SK-N-SH treated with all-trans-retinoic acid at 6 μM for 48 hours (cell line): ENCODE data around the gene CSNK1G3.

ENCODE experiments used
- ATAC-seq: fragments of 200-7000 bp; cut with Tn5 transposase; 3 replicates; pipeline ENCODE4 v1.9.1; 2020; ENCODE audit warnings: mild to moderate bottlenecking, moderate library complexity
- ARNTL ChIP-seq: fragments of 450-650 bp; formaldehyde crosslinking; IDR thresholded peaks from 2 replicates; pipeline ENCODE4 v1.5.0; 2020; ENCODE audit warnings: low read depth, mild to moderate bottlenecking, moderate library complexity, borderline replicate concordance
- BACH2 ChIP-seq: fragments of 250-450 bp; sonication (Bioruptor Pico); IDR thresholded peaks from 2 replicates; pipeline ENCODE4 v1.9.0; 2021; ENCODE audit warnings: mild to moderate bottlenecking, borderline replicate concordance
- CREB5 ChIP-seq: fragments of 250-450 bp; sonication (Bioruptor Pico); IDR thresholded peaks from 2 replicates; pipeline ENCODE4 v1.5.1; 2020; ENCODE audit warnings: low read depth, mild to moderate bottlenecking, moderate library complexity
- CSDC2 ChIP-seq: fragments of 250-450 bp; sonication (Bioruptor Pico); IDR thresholded peaks from 2 replicates; pipeline ENCODE4 v1.5.0; 2020; ENCODE audit warnings: mild to moderate bottlenecking, moderate library complexity
- CSRNP3 ChIP-seq: fragments of 250-450 bp; sonication (Bioruptor Pico); IDR thresholded peaks from 2 replicates; pipeline ENCODE4 v1.5.1; 2021; ENCODE audit warnings: mild to moderate bottlenecking, moderate library complexity
- ESRRG ChIP-seq: fragments of 250-450 bp; sonication (Bioruptor Pico); IDR thresholded peaks from 2 replicates; pipeline ENCODE4 v1.6.1; 2021; ENCODE audit warnings: mild to moderate bottlenecking
- GLIS3 ChIP-seq: fragments of 250-450 bp; sonication (Bioruptor Pico); IDR thresholded peaks from 2 replicates; pipeline ENCODE4 v1.5.0; 2020; ENCODE audit warnings: mild to moderate bottlenecking, moderate library complexity
- ISL1 ChIP-seq: fragments of 250-450 bp; sonication (Bioruptor Pico); IDR thresholded peaks from 2 replicates; pipeline ENCODE4 v2.1.2; 2022; ENCODE audit warnings: mild to moderate bottlenecking, moderate library complexity
- PPARA ChIP-seq: fragments of 250-450 bp; sonication (Bioruptor Pico); IDR thresholded peaks from 2 replicates; pipeline ENCODE4 v1.5.0; 2020; ENCODE audit warnings: mild to moderate bottlenecking, borderline replicate concordance
- RARB ChIP-seq: fragments of 250-450 bp; sonication (Bioruptor Pico); IDR thresholded peaks from 2 replicates; pipeline ENCODE4 v1.8.0; 2021; ENCODE audit warnings: mild to moderate bottlenecking, moderate library complexity
- SNAI2 ChIP-seq: fragments of 250-450 bp; sonication (Bioruptor Pico); IDR thresholded peaks from 2 replicates; pipeline ENCODE4 v1.5.0; 2020; ENCODE audit warnings: mild to moderate bottlenecking, moderate library complexity
- TCF4 ChIP-seq: fragments of 250-450 bp; sonication (Bioruptor Pico); IDR thresholded peaks from 2 replicates; pipeline ENCODE4 v1.8.0; 2021; ENCODE audit warnings: mild to moderate bottlenecking, moderate library complexity, borderline replicate concordance
- TOX ChIP-seq: fragments of 250-450 bp; sonication (Bioruptor Pico); IDR thresholded peaks from 2 replicates; pipeline ENCODE4 v1.8.0; 2021; ENCODE audit warnings: mild to moderate bottlenecking, moderate library complexity, borderline replicate concordance
- ZC3H10 ChIP-seq: fragments of 250-450 bp; sonication (Bioruptor Pico); IDR thresholded peaks from 2 replicates; pipeline ENCODE4 v1.5.1; 2021; ENCODE audit warnings: mild to moderate bottlenecking, moderate library complexity
- ZFP3 ChIP-seq: fragments of 250-450 bp; sonication (Bioruptor Pico); IDR thresholded peaks from 2 replicates; pipeline ENCODE4 v1.5.0; 2020; ENCODE audit warnings: mild to moderate bottlenecking, moderate library complexity
- ZFP30 ChIP-seq: fragments of 450-650 bp; formaldehyde crosslinking; IDR thresholded peaks from 2 replicates; pipeline ENCODE4 v1.5.0; 2022; ENCODE audit warnings: mild to moderate bottlenecking, moderate library complexity
- ZNF70 ChIP-seq: fragments of 450-650 bp; formaldehyde crosslinking; IDR thresholded peaks from 2 replicates; pipeline ENCODE4 v1.5.0; 2020; ENCODE audit warnings: mild to moderate bottlenecking, moderate library complexity
- TF ChIP-seq, protein P1 (sequence below): fragments of 250-450 bp; sonication (Bioruptor Pico); IDR thresholded peaks from 2 replicates; pipeline ENCODE4 v1.5.0; 2020; ENCODE audit warnings: mild to moderate bottlenecking, moderate library complexity
- TF ChIP-seq, protein P2 (sequence below): fragments of 250-450 bp; sonication (Bioruptor Pico); IDR thresholded peaks from 2 replicates; pipeline ENCODE4 v1.8.0; 2020; ENCODE audit warnings: mild to moderate bottlenecking, moderate library complexity, borderline replicate concordance

The CSNK1G3 gene

DNA sequence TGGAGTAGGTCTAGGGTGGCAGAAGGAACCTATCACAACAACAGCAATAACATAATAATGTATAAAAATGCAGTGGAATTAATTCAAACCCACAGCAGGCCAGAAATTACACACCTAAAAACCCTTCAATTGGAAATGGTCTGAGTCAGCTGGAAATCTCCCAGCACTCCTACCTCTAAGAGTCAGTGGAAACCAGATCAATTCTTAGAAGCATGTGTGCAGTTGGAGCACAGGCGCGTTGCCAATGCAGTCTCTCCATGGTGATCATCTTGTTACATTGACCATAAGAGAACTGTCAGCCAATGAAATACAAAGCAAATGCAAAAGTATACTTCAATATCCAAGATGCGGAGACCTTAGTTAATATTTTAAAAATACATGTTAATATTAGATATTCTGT lies 15.1 kb upstream of the CSNK1G3 start (continued):
- TF ChIP-seq ZFP3 (CRISPR knock-in tag) (no peak), ZFP30 (CRISPR knock-in tag) (no peak), TOX (CRISPR knock-in tag) (no peak), BACH2 (CRISPR knock-in tag) (no peak), RARB (CRISPR knock-in tag) (no peak)
- TF ChIP-seq, protein P1, sequence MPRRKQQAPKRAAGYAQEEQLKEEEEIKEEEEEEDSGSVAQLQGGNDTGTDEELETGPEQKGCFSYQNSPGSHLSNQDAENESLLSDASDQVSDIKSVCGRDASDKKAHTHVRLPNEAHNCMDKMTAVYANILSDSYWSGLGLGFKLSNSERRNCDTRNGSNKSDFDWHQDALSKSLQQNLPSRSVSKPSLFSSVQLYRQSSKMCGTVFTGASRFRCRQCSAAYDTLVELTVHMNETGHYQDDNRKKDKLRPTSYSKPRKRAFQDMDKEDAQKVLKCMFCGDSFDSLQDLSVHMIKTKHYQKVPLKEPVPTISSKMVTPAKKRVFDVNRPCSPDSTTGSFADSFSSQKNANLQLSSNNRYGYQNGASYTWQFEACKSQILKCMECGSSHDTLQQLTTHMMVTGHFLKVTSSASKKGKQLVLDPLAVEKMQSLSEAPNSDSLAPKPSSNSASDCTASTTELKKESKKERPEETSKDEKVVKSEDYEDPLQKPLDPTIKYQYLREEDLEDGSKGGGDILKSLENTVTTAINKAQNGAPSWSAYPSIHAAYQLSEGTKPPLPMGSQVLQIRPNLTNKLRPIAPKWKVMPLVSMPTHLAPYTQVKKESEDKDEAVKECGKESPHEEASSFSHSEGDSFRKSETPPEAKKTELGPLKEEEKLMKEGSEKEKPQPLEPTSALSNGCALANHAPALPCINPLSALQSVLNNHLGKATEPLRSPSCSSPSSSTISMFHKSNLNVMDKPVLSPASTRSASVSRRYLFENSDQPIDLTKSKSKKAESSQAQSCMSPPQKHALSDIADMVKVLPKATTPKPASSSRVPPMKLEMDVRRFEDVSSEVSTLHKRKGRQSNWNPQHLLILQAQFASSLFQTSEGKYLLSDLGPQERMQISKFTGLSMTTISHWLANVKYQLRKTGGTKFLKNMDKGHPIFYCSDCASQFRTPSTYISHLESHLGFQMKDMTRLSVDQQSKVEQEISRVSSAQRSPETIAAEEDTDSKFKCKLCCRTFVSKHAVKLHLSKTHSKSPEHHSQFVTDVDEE (CRISPR knock-in tag) = no peak

- ATAC-seq = no peak
- TF ChIP-seq BACH2 (CRISPR knock-in tag) (no peak), TCF4 (CRISPR knock-in tag) (no peak), ZC3H10 (CRISPR knock-in tag) (no peak), ZNF70 (CRISPR knock-in tag) (no peak), CREB5 (CRISPR knock-in tag) (no peak), PPARA (CRISPR knock-in tag) (no peak), CSDC2 (CRISPR knock-in tag) (no peak), SNAI2 (CRISPR knock-in tag) (no peak), ESRRG (CRISPR knock-in tag) (no peak)
- TF ChIP-seq, protein P2, sequence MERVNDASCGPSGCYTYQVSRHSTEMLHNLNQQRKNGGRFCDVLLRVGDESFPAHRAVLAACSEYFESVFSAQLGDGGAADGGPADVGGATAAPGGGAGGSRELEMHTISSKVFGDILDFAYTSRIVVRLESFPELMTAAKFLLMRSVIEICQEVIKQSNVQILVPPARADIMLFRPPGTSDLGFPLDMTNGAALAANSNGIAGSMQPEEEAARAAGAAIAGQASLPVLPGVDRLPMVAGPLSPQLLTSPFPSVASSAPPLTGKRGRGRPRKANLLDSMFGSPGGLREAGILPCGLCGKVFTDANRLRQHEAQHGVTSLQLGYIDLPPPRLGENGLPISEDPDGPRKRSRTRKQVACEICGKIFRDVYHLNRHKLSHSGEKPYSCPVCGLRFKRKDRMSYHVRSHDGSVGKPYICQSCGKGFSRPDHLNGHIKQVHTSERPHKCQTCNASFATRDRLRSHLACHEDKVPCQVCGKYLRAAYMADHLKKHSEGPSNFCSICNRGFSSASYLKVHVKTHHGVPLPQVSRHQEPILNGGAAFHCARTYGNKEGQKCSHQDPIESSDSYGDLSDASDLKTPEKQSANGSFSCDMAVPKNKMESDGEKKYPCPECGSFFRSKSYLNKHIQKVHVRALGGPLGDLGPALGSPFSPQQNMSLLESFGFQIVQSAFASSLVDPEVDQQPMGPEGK (CRISPR knock-in tag) = no peak
Measured at GRCh38 chr5:123500471-123500870, 11.5 kb upstream of the CSNK1G3 start.

DNA sequence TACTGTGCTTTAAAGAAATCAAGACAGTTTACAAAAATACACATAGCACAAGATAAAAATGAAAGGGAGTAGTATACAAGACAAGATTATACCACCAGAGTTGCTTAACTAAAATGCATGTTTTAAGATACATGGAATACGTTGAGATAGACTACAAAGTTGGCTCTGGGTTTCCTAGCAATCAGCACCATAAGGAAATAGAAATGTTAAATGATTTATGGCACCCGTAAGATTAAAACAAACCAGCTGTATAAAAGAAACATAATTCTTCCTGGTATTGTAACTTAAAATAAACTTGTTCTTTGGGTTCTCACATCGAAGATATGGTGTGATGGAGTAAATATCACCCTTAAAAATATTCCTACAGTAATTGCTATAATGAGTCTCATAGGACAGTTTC lies 9.9 kb upstream of the CSNK1G3 start:
- TF ChIP-seq SNAI2 (CRISPR knock-in tag) = no peak
- no peak for TF ChIP-seq CSRNP3 (CRISPR knock-in tag)
- TF ChIP-seq ZFP3 (CRISPR knock-in tag) = no peak
- TF ChIP-seq ISL1 (CRISPR knock-in tag) = no peak
- no peak for TF ChIP-seq BACH2 (CRISPR knock-in tag)
- TF ChIP-seq ZFP30 (CRISPR knock-in tag) = no peak
- no peak for TF ChIP-seq ZNF70 (CRISPR knock-in tag)
- no peak for TF ChIP-seq GLIS3 (CRISPR knock-in tag)
- no peak for TF ChIP-seq TOX (CRISPR knock-in tag)
- TF ChIP-seq, protein P1 (CRISPR knock-in tag) = no peak
- TF ChIP-seq ARNTL = no peak
- ATAC-seq = no peak
